Brain microvascular endothelial cell (primary cell): ENCODE measurements around the gene HDAC9.

Experiments used
- DNase-seq: peaks from one replicate; pipeline ENCODE4 v3.0.0-alpha.2; 2020
- H3K27ac ChIP-seq: fragments of 250-450 bp; sonication (Bioruptor Pico); 2 replicates; pipeline ENCODE4 v1.5.1; 2020; ENCODE audit warnings: mild to moderate bottlenecking, moderate library complexity
- H3K27me3 ChIP-seq: fragments of 250-450 bp; sonication (Bioruptor Pico); replicated peaks from 2 replicates; pipeline ENCODE4 v1.5.1; 2020; ENCODE audit warnings: mild to moderate bottlenecking
- H3K36me3 ChIP-seq: fragments of 250-450 bp; sonication (Bioruptor Pico); replicated peaks from 2 replicates; pipeline ENCODE4 v1.5.1; 2020; ENCODE audit warnings: mild to moderate bottlenecking
- H3K4me3 ChIP-seq: 2 replicates; pipeline ENCODE4 v1.5.1; 2011; ENCODE audit warnings: low read depth, mild to moderate bottlenecking, control low read depth, low read length, moderate library complexity
- in situ Hi-C: cut with HindIII; loops from 2 replicates; pipeline ENCODE4 v1.10.0; 2017; ENCODE audit warnings: low sequenced_read_pairs, low pct_ligation_motif_present
- TF ChIP-seq, protein P1 (sequence below): IDR thresholded peaks from 2 replicates; pipeline ENCODE4 v1.5.1; 2011; ENCODE audit warnings: low read depth, mild to moderate bottlenecking, moderate library complexity, low read length, control low read depth, inconsistent platforms; ENCODE audit errors: missing control alignments

HDAC9 gene

DNA sequence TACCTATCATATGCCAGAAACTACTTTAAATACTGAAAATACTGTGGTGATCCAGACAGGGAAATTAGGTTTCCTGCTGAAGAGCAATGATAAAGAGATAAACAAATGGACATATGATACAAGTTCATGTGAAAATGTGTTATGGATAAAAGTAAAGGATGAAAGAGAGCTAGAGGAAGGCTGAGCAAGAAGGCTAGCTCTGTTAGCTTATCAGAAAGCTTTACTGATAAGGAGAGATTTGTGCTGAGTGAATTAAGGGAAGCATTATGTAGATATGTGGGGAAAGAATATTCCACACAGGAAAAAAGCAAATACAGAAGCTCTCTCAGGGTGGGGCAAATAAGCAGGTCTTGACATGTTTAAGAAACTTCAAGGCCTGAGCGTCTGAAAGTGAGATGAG lies 308.4 kb downstream of the HDAC9 start:
- TF ChIP-seq, protein P1, sequence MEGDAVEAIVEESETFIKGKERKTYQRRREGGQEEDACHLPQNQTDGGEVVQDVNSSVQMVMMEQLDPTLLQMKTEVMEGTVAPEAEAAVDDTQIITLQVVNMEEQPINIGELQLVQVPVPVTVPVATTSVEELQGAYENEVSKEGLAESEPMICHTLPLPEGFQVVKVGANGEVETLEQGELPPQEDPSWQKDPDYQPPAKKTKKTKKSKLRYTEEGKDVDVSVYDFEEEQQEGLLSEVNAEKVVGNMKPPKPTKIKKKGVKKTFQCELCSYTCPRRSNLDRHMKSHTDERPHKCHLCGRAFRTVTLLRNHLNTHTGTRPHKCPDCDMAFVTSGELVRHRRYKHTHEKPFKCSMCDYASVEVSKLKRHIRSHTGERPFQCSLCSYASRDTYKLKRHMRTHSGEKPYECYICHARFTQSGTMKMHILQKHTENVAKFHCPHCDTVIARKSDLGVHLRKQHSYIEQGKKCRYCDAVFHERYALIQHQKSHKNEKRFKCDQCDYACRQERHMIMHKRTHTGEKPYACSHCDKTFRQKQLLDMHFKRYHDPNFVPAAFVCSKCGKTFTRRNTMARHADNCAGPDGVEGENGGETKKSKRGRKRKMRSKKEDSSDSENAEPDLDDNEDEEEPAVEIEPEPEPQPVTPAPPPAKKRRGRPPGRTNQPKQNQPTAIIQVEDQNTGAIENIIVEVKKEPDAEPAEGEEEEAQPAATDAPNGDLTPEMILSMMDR: no peak
- no peaks in the 10 kb centered on the region for H3K36me3 ChIP-seq
- DNase-seq: no peak
- in situ Hi-C loops: no loop called here
- no peak overlapping the region for H3K4me3 ChIP-seq
- H3K27me3 ChIP-seq: no peaks in the 10 kb centered on the region
- H3K27ac ChIP-seq: no peak overlapping the region

DNA sequence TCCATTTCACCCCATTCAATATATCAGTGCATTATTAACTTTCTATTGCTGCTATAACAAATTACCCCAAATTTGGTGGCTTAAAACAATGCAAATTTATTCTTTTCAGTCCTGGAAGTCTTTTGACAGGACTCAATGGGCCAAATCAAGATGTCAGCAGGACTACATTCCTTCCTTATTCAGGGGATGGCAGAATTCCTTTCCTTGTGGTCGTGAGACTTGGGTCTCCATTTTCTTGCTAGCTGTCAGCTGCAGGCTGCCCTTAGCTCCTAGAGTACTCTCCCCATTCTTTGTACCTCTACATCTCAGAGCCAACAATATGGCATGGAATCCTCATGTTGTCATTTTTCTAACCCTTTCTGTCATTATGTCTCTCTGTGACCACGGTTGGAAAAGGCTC lies 310.6 kb downstream of the HDAC9 start:
- TF ChIP-seq, protein P1: no peak
- Histone ChIP-seq H3K27ac (no peak overlapping the region), H3K27me3 (no peaks in the 10 kb centered on the region), H3K4me3 (no peak overlapping the region), H3K36me3 (no peaks in the 10 kb centered on the region)
- DNase-seq: no peak
- in situ Hi-C loops: no loop called here

DNA sequence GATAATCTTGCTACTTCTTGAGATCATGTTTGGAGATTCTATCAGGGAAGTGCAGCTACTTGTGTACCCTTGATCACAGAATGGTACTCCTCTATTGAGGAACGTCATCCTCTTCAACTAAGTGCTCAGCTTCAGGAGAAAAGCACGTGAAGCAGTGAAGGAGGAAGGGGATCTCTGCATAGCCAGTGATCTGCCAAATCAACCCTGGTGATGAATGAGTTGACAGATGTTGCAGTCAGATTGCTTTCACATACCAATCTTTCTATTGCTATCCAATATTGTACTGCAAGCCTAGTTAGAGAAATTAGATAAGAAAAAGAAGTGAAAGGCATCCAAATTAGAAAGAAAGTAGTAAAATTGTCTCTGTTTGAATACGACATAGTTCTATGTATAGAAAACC lies 312.5 kb downstream of the HDAC9 start:
- Histone ChIP-seq H3K27ac (no peak overlapping the region), H3K4me3 (no peak overlapping the region), H3K27me3 (no peaks in the 10 kb centered on the region), H3K36me3 (no peaks in the 10 kb centered on the region)
- in situ Hi-C loops: no loop called here
- DNase-seq: no peak
- TF ChIP-seq, protein P1: no peak

DNA sequence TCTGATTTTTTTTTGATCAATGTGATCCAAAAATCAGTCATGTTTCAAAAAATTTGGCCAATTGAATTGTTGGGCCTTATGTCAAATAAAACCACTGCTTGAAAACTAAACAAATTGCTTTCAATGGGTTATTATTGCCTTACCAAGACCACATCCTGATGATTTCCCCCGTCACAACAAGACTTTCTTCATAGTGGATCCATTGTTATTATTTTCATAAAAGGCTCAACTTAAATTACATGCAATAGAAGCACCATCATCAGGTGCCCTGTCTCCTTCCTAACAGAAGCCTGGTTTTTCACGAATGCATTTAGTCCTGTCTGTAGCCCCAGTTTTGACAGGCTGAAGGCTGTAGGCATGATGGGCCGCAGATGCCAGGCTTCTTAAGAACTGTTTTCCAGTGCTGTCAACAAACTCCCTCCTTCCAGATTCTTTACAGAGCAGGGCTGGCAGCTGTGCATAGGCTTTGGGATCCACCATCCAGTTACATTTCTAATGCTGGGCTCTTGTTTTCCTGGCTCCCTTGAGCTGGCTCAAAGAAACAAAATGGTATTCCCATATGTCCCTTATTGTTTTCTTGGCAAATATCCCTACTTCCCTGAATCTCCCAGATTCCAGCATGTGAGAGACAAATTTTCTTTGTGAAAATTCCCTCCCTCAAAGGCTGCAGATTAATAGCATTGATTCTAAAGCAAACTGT lies 319.9 kb downstream of the HDAC9 start:
- Histone ChIP-seq H3K36me3 (no peaks in the 10 kb centered on the region), H3K27me3 (no peaks in the 10 kb centered on the region), H3K27ac (no peak overlapping the region), H3K4me3 (no peak overlapping the region)
- in situ Hi-C loops: no loop called here
- DNase-seq: no peak
- TF ChIP-seq, protein P1: no peak

DNA sequence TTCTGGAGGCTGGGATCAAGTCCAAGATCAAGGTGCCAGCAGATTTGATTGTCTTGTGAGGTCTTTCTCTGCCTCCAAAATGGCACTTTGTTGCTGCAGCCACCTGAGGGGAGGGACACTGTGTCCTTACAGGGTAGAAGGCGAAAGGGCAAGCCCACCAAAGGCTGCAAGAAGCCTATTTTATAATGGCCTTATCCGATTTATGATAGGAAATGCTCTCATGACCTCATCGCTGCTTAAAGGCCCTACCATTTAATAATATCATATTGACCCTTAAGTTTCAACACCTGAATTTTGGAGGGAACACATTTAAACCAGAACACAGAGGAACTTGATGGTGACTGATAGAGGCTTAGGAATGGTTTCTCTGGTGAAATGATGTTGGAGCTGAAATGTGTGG lies 325.4 kb downstream of the HDAC9 start:
- in situ Hi-C loops: no loop called here
- H3K27ac ChIP-seq: no peak overlapping the region
- no peak overlapping the region for H3K4me3 ChIP-seq
- no peaks in the 10 kb centered on the region for H3K36me3 ChIP-seq
- TF ChIP-seq, protein P1: no peak
- H3K27me3 ChIP-seq: no peaks in the 10 kb centered on the region
- no peak for DNase-seq

DNA sequence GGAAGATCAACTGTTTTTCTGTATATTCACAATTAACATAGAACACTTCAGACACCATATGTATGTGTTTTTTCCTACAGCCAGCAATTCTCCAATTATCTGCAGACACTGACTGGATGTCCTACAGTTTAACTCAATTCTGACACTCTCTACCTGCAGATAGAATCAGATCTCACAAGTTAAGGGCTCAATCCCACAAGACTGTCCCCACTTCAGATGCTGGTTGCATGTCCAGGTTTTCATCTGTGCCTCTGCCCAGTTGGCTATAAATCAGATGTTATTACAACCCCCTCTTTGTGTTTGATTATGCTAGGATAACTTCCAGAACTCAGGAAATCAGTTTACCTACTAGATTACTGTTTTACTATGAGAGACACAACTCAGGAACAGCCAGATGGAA lies 326.0 kb downstream of the HDAC9 start:
- no peaks in the 10 kb centered on the region for H3K36me3 ChIP-seq
- TF ChIP-seq, protein P1: no peak
- no peak overlapping the region for H3K27ac ChIP-seq
- in situ Hi-C loops: no loop called here
- H3K4me3 ChIP-seq: no peak overlapping the region
- no peak for DNase-seq
- H3K27me3 ChIP-seq: no peaks in the 10 kb centered on the region
